Measurements from ENCODE around the gene MRPL24. TPM values are rescaled to one million over a fixed set of nuclear protein-coding genes. Genes with fewer than 3 reads are reported as not detected.

Gene MRPL24
- total and polyA plus RNA-seq, 2 of the 13 experiments (the other 11 are each of a cell fraction or from before 2014, with no cell fraction given): 38.1 to 42.9 TPM

DNA sequence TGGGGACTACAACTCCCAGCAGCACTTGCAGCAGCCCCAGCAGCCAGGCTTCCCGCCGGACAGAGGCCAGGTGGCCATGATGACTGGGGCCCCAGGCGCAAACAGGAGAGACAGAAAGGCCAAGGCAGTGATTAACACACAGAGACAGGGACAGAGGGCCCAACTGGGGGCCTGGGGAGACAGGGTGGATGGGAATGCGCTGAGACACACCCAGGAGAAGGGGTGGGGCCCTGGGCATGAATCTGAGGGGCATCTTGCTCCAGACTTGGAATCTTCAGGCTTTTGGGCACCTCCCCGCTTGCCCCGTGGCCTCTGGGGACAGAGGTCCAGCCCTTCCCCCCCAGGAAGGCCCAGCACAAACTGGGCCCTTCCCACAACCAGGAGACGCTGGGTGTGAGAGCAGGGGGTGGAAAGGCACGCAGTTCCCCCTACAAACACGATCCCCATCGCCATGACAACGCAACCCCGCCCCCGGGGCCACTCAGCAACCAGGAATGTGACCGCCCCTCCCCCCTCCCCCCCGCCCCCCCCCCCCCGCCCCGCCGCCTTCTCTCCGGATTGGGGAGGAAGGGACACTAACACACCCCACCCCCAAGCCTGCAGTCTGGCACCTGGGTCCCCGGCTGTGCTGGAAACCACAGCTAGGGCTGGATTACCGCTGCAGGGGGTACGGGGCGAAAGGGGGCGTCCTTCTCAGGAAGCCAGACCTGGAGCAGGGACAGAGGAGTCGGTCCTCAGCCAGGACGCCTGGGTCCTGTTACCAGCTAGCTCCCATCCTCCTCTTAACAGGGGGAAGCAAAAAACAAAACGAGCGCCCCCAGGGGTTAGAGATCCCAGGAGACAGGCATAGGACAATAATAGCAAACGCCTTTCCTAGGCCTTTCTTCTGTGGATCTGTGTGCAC lies 6.1 kb upstream of the MRPL24 start (continued):
- TF ChIP-seq, protein P1, sequence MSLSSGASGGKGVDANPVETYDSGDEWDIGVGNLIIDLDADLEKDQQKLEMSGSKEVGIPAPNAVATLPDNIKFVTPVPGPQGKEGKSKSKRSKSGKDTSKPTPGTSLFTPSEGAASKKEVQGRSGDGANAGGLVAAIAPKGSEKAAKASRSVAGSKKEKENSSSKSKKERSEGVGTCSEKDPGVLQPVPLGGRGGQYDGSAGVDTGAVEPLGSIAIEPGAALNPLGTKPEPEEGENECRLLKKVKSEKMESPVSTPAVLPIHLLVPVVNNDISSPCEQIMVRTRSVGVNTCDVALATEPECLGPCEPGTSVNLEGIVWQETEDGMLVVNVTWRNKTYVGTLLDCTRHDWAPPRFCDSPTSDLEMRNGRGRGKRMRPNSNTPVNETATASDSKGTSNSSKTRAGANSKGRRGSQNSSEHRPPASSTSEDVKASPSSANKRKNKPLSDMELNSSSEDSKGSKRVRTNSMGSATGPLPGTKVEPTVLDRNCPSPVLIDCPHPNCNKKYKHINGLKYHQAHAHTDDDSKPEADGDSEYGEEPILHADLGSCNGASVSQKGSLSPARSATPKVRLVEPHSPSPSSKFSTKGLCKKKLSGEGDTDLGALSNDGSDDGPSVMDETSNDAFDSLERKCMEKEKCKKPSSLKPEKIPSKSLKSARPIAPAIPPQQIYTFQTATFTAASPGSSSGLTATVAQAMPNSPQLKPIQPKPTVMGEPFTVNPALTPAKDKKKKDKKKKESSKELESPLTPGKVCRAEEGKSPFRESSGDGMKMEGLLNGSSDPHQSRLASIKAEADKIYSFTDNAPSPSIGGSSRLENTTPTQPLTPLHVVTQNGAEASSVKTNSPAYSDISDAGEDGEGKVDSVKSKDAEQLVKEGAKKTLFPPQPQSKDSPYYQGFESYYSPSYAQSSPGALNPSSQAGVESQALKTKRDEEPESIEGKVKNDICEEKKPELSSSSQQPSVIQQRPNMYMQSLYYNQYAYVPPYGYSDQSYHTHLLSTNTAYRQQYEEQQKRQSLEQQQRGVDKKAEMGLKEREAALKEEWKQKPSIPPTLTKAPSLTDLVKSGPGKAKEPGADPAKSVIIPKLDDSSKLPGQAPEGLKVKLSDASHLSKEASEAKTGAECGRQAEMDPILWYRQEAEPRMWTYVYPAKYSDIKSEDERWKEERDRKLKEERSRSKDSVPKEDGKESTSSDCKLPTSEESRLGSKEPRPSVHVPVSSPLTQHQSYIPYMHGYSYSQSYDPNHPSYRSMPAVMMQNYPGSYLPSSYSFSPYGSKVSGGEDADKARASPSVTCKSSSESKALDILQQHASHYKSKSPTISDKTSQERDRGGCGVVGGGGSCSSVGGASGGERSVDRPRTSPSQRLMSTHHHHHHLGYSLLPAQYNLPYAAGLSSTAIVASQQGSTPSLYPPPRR (CRISPR knock-in tag; IDR thresholded peaks at IDR 0.05; ENCODE audit: borderline replicate concordance): no peak
- TF ChIP-seq KDM4B (CRISPR knock-in tag; IDR thresholded peaks at IDR 0.05) (no peak), NONO (IDR thresholded peaks at IDR 0.05) (no peak), NONO (CRISPR knock-in tag; conservative IDR thresholded peaks at IDR 0.05) (peak; percentile 68), GPN1 (CRISPR knock-in tag; IDR thresholded peaks at IDR 0.05; ENCODE audit: borderline replicate concordance) (no peak), ZNF7 (CRISPR knock-in tag; IDR thresholded peaks at IDR 0.05) (no peak), NR2F2 (IDR thresholded peaks at IDR 0.05; ENCODE audit: borderline replicate concordance, low read depth) (no peak), ZNF839 (CRISPR knock-in tag; IDR thresholded peaks at IDR 0.05; ENCODE audit: borderline replicate concordance) (0 out of 2 replicates have a peak, but pooled peaks have one; percentile 50), MEIS2 (CRISPR knock-in tag; IDR thresholded peaks at IDR 0.05) (no peak), KLF12 (CRISPR knock-in tag; IDR thresholded peaks at IDR 0.05; ENCODE audit: borderline replicate concordance) (no peak), HOXD1 (CRISPR knock-in tag; IDR thresholded peaks at IDR 0.05) (no peak), ZNF776 (CRISPR knock-in tag; IDR thresholded peaks at IDR 0.05) (no peak), ZNF761 (CRISPR knock-in tag; conservative IDR thresholded peaks at IDR 0.05) (no peak), ZSCAN22 (CRISPR knock-in tag; IDR thresholded peaks at IDR 0.05) (no peak), STAT5B (CRISPR knock-in tag; IDR thresholded peaks at IDR 0.05) (no peak), YEATS4 (CRISPR knock-in tag; IDR thresholded peaks at IDR 0.05; ENCODE audit: borderline replicate concordance) (peak; percentile 74; the same call in 1 of the 2 replicates), HNRNPL (IDR thresholded peaks at IDR 0.05; ENCODE audit: low read depth, low read length) (no peak), ZNF383 (CRISPR knock-in tag; IDR thresholded peaks at IDR 0.05; ENCODE audit: borderline replicate concordance) (no peak)
- TF ChIP-seq, protein P2, sequence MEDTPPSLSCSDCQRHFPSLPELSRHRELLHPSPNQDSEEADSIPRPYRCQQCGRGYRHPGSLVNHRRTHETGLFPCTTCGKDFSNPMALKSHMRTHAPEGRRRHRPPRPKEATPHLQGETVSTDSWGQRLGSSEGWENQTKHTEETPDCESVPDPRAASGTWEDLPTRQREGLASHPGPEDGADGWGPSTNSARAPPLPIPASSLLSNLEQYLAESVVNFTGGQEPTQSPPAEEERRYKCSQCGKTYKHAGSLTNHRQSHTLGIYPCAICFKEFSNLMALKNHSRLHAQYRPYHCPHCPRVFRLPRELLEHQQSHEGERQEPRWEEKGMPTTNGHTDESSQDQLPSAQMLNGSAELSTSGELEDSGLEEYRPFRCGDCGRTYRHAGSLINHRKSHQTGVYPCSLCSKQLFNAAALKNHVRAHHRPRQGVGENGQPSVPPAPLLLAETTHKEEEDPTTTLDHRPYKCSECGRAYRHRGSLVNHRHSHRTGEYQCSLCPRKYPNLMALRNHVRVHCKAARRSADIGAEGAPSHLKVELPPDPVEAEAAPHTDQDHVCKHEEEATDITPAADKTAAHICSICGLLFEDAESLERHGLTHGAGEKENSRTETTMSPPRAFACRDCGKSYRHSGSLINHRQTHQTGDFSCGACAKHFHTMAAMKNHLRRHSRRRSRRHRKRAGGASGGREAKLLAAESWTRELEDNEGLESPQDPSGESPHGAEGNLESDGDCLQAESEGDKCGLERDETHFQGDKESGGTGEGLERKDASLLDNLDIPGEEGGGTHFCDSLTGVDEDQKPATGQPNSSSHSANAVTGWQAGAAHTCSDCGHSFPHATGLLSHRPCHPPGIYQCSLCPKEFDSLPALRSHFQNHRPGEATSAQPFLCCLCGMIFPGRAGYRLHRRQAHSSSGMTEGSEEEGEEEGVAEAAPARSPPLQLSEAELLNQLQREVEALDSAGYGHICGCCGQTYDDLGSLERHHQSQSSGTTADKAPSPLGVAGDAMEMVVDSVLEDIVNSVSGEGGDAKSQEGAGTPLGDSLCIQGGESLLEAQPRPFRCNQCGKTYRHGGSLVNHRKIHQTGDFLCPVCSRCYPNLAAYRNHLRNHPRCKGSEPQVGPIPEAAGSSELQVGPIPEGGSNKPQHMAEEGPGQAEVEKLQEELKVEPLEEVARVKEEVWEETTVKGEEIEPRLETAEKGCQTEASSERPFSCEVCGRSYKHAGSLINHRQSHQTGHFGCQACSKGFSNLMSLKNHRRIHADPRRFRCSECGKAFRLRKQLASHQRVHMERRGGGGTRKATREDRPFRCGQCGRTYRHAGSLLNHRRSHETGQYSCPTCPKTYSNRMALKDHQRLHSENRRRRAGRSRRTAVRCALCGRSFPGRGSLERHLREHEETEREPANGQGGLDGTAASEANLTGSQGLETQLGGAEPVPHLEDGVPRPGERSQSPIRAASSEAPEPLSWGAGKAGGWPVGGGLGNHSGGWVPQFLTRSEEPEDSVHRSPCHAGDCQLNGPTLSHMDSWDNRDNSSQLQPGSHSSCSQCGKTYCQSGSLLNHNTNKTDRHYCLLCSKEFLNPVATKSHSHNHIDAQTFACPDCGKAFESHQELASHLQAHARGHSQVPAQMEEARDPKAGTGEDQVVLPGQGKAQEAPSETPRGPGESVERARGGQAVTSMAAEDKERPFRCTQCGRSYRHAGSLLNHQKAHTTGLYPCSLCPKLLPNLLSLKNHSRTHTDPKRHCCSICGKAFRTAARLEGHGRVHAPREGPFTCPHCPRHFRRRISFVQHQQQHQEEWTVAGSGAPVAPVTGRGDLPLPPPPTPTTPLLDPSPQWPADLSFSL (CRISPR knock-in tag; IDR thresholded peaks at IDR 0.05): no peak

All from HepG2 (cell line).